ENCODE measurements around the gene B3GALT6.
"Not testable (repeated sequence)": the region's sequence is repeated elsewhere in the genome, so short reads cannot be mapped to it uniquely, and the experiment has no call there.

B3GALT6 gene

GRCh38 chr1:1232208-1232795 lies at the start of gene B3GALT6:
Gene B3GALT6 (plus strand): TSS chr1:1232237. CDS start chr1:1232279, 42 bp downstream.
- no peak for DNase-seq

GRCh38 chr1:1182491-1183220 lies 49.4 kb upstream of the B3GALT6 start:
- peak; percentile 41 for DNase-seq

DNA sequence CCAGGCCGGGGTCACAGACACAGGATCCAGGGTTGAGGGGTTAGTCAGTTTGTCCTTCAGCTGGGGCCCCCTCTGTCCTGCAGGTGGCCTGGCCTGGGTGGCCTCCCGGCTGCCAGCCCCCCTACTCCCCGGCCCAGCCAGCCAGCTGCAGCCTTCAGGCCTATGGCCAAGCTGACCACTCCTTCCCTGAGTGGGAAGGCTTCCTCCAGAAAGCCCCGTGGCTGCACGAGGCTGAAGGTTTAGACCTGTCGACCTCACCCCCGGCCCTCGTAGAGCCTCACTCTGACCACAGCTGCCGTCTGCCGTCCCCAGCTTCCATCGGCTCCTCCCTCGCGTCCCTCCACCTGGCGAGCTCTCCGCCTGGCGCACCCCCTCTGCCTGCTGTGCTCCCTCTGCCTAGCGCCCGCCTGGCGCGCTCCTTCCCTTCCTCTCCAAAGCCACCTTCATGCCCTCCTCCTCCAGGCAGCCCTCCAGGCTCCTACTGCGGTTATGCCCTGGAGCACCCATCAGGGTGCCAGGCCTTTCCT lies 48.8 kb upstream of the B3GALT6 start:
- DNase-seq, result peak; percentile 38

DNA sequence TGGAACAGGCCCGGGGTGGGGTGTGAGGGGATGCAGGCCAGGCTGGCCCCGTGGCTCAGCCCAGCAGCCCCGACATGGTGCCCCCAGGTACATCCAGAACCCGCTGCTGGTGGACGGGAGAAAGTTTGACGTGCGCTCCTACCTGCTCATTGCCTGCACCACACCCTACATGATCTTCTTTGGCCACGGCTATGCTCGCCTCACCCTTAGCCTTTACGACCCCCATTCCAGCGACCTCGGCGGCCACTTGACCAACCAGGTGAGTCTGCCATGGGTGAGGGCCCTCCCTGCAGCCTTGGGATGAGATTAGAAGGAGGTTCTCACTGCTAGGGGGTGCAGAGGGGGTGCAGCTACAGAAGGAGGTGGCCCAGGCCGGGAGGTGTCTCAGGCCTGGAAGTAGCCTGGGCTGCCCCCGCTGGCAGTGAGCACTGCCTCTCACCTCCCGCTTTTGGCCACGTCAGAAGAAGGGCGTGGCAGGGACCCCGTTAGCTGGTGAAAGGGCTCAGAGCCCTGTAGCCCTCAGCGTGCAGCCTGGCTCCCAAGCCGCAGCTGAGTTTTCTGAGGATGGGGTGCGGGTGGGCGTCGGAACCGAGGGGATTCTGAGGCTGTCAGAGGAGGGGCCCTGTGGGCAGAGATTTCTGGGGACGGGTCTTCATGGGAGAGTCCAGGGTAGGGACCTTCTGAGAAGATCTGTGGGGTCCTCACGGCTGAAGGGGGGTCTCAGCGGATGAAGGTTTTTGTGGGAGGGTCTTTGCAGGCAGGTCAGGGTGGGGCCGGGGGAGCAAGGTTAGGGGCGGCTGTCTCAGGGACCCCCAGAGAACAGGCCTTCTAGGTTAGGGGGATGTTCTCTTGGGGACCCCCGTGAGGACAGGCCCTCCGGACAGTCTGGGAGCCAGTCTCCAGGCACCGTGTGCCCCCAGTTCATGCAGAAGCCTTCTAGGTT lies 47.9 kb upstream of the B3GALT6 start:
- peak; percentile 35 for DNase-seq

- DNase-seq, result peak; percentile 40
Observed at GRCh38 chr1:1185101-1185765, 46.8 kb upstream of the B3GALT6 start.

DNA sequence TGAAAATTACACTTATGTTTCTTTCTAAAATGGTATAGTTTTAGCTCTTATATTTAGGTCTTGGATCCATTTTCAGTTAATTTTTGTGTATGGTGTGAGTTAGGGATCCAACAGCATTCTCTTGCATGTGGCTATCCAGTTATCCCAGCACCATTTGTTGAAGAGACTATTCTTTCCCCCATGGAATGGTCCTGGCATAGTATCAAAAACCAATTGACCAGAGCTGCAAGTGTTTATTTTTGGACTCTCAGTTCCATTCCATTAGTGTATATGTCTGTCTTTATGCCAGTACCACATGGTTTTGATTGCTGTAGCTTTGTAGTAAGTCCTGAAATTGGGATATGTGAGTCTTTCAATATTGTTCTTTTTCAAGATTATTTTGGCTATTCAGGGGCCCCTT lies 44.1 kb upstream of the B3GALT6 start:
- no peak for DNase-seq

DNA sequence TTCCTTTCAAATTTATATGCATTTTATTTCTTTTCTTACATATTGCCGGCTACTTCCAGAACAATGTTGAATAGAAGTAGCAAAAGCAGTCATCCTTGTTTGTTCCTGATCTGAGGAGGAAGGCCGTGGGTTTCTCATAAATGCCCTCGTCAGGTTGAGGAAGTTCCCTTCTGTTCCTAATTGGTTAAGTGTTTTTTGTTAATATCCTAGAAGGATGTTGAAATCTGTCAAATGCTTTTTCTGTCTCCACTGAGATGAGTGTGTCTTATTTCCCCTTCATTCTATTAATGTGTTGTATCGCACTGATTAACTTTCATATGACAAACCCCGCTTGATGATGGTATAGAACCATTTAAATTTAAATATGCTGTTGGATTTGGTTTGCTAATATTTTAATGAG lies 42.9 kb upstream of the B3GALT6 start:
- DNase-seq, result no peak

- DNase-seq, result no peak
Observed at GRCh38 chr1:1191734-1192133, 40.3 kb upstream of the B3GALT6 start.

- no peak for DNase-seq
Observed at GRCh38 chr1:1194723-1195122, 37.3 kb upstream of the B3GALT6 start.

DNA sequence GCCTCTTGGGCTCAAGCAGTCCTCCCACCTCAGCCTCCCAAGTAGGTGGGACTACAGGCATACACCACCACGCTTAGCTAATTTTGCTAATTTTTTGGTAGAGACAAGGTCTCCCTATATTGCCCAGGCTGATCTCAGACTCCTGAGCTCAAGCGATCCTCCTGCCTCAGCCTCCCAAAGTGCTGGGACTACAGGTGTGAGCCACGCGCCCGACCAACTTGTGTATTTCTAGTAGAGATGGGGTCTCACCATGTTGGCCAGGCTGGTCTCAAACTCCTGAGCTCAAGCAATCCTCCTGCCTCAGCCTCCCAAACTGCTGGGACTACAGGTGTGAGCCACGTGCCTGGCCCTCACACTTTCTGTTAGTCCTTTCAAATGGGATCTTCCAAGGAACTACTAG lies 36.3 kb upstream of the B3GALT6 start:
- DNase-seq, result not testable (repeated sequence)

- peak; percentile 41 for DNase-seq
Observed at GRCh38 chr1:1196431-1197187, 35.4 kb upstream of the B3GALT6 start.

DNA sequence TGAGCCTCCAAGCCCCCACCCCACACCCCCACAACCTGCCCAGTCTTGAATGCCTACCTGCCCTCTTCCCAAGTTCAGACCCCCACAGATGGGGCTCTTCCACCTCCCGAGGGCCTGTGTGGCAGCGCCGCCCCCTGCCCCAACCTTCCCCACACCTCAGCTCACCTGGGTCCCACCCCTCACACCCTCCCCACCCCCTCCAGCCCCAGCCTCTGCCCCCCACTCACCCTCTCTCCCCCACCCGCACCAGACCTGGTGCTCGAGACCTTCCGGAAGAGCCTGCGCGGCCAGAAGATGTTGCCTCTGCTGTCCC lies 34.9 kb upstream of the B3GALT6 start:
- no peak for DNase-seq

GRCh38 chr1:1197551-1198422 lies 34.2 kb upstream of the B3GALT6 start:
- DNase-seq, result peak; percentile 44

GRCh38 chr1:1198423-1199140 lies 33.5 kb upstream of the B3GALT6 start:
- peak; percentile 24 for DNase-seq

DNA sequence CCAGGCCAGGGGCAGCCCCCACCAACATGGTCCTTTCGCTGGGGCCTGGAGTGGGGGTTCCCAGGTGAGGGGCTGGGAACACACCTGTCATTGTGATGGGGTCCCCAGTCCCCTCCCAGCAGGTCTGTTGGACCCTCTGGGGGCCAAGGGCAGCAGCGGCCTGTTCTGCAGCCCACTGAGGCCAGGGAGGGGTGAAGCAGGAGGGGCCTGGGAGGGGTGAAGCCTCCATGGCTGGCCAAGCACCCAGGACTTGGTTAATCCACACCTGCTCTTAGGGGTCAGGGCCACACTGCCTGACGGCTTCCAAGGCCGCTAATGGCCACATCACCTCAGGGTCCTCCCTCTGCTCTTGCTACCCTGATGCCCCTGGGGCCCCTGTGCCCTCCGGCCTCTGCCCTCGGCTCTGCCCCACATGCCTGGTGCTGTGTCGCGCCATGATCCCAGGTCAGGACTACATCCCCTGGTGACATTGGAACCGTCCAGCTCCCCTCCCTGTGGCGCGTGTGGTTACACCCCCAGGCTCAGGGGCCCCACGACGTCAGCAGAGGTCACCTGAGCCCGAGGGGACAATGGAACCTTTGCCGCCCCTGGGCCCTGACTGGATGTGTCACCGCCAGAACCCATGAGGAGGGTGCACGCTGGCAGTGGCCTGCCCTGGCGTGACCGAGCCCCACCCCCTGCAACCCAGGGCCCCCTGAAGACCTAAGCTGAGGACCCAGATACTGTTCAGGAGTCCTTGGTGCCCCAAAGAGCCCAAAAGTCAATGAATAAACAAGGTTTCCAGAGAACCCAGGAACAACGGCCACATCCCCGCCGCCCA lies 32.7 kb upstream of the B3GALT6 start:
- DNase-seq, result peak; percentile 37

DNA sequence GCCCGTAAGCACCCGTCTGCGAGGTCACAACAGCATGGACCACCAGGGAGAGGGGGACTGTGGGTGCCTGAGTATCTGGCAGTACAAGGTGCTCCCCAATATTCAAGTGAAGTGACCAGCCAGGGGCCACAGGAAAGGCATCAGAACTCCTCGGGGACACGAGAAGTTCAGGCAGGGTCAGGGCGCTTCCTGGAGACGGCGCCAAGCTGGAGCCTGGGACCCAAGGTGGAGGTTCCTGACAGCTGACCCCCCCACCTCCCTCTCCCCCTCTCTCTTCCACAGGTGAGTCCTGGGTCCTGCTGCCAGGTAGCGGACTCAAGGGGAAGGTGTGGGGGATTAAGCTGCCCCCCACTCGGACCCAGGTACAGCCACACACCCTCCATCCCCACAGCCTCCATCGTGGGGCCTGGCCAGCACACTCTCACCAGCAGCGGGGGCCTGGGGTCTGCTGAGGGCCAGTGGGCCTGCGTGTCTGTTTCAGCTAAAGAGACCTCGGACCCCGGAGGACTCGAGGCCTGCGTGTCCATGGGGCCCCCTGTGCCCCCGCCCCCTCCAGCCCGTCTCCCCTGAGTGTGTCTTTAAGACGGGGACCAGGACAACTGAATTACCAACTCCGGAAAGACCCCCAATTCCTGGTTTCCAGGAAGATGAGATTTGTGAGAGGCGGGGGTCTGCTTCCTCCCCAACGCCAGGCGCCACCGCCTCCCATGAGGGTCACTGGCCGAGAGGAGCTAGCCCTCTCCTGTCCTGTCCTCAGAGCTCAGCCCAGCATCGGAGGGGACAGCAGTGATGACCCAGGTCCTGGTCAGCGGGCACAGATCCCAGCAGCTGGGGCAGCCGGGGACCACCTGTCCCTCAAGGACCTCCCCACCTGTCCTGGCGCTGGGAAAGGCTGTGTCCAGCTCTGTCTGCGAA lies 31.8 kb upstream of the B3GALT6 start:
- peak; percentile 46 for DNase-seq

DNA sequence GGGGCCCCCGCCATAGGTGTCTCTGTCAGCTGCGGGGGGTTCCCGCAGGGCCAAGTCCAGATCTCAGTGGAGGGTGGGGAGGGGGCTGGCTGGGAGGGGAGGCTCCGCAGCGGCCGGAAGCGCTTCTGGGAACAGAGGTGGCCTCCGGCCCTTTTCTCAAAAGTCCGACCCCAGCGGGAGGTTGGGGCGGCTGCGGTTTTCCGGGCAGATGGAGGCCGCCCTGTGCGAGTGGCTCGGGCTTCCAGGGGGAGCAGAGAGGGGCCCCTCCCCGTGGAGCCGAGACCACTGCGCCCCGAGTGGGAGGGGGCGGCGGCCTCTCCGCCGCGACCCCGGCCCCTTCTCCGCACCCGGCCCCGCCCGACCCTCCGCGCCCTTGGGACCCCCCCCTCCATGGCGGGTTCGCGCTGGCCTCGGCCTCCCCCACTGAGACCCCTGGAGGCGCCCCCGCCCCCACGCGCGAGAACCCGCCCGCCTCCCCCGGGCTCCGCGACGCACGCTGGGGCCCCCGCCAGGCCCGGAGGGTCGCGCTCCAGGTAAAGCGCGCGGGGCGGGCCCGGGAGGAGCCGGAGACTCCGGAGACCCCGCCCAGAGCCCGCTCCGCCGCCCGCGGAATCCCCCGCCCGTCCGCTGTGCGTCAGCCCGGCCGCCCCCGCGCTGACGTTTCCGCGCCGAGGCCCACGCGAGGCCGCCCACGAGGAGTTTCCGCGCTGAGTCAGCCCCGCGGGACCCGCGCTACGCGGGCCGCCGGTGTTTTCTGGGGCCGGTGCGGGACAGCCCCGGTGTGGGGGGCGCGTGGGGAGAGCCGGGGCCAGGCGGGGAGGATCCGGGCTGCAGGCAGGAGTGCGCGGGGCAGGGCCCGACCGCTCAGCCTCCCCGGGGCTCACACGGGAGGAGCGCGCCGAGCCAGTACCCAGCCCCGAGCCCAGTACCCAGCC lies 30.9 kb upstream of the B3GALT6 start:
- DNase-seq, result peak; percentile 63

Measured in right forelimb (tissue), 1 donor.